ENCODE data around the gene PTPN21. TPM values are rescaled to one million over a fixed set of nuclear protein-coding genes. Genes with fewer than 3 reads are reported as not detected.
"Not testable (repeated sequence)": the region's sequence is repeated elsewhere in the genome, so short reads cannot be mapped to it uniquely, and the experiment has no call there.

The PTPN21 gene
- total and polyA plus RNA-seq, 5 experiments from 2014 or later = not detected

- DNase-seq = no peak
- H3K27me3 Mint-ChIP-seq = peaks cover 17 to 39% (median 28%) of the 10 kb centered on the region in 5 donors
Measured at GRCh38 chr14:88550078-88550477, 4.7 kb downstream of the PTPN21 start.

DNA sequence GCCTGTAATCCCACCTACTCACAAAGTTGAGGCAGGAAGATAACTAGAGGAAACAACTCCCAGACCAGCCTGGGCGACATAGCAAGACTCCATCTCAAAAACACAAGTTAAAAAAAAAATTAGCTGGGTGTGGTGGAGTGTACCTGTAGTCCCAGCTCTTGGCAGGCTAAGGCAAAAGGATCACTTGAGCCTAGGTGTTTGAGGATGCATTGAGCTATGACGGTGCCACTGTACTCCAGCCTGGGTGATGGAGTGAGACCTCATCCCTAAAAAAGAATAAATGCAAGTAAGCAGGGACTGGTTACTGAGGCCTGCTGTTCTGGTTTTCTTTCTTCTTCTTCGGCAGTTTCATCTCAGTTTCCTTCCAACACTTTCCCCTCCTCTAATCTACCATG, 7.4 kb downstream of the PTPN21 start:
- no peaks in the 10 kb centered on the region for H3K36me3 Mint-ChIP-seq
- H3K4me1 Mint-ChIP-seq = peaks cover 0 to 11% (median 4%) of the 10 kb centered on the region in 4 donors
- no peaks in the 10 kb centered on the region for H3K9me3 Mint-ChIP-seq
- no peak for DNase-seq
- H3K4me3 Mint-ChIP-seq = no peak overlapping the region
- no peak for ATAC-seq
- peaks cover 9 to 26% (median 22%) of the 10 kb centered on the region in 5 donors for H3K27me3 Mint-ChIP-seq
- POLR2A ChIA-PET = no interaction called here
- no peak overlapping the region for H3K27ac Mint-ChIP-seq

More at GRCh38 chr14:88550078-88550477, 4.7 kb downstream of the PTPN21 start:
- H3K4me1 Mint-ChIP-seq = peaks cover 4 to 19% (median 13%) of the 10 kb centered on the region in 4 donors
- H3K27ac Mint-ChIP-seq = peak overlapping the region in 1 of 10 donors; percentile 18
- no peak overlapping the region for H3K4me3 Mint-ChIP-seq
- H3K9me3 Mint-ChIP-seq = peaks cover 0 to 4% (median 0%) of the 10 kb centered on the region in 9 donors
- H3K36me3 Mint-ChIP-seq = peaks cover 0 to 6% (median 0%) of the 10 kb centered on the region in 3 donors
- POLR2A ChIA-PET = no interaction called here
- no peak for ATAC-seq

DNA sequence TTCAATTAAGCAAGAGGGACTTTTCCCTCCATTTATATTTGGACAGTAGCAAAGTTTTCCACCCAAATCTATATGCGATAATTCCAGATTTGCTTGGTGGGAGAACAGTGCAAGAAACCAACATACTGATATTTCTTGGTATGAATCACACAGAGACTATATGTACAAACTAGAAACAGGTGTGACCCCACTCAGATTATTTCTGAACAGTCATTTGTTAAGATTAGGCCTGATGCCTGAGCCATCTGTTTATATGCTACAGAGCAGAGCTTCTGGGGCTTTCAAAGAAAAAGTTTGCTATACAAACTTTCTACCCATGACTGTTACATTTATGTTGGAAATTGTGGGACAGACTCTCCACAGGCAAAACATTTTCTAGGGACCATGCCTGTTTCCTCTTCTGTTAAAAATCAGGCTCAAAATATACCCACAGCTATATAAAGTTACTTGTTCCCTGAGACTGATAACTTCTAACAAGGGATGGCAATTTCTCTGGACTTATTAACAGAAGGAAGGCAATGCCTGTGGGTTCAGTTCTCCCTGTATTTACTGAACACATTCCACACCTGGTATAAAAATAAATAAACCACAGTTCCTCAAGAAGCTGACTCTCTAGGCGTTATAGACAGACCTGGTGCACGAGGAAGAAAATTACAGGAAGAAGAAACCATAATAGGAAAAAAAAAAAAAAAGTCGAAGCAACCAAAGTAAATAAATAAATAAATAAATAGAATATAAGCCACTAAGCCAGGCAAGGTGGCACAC, 8.0 kb downstream of the PTPN21 start:
- ATAC-seq (no peak), DNase-seq (no peak)
- Mint-ChIP-seq H3K4me1 (peaks cover 0 to 6% (median 2%) of the 10 kb centered on the region in 4 donors), H3K36me3 (no peaks in the 10 kb centered on the region), H3K9me3 (no peaks in the 10 kb centered on the region), H3K4me3 (no peak overlapping the region), H3K27ac (no peak overlapping the region), H3K27me3 (peaks cover 6 to 21% (median 16%) of the 10 kb centered on the region in 5 donors)
- POLR2A ChIA-PET = no interaction called here

DNA sequence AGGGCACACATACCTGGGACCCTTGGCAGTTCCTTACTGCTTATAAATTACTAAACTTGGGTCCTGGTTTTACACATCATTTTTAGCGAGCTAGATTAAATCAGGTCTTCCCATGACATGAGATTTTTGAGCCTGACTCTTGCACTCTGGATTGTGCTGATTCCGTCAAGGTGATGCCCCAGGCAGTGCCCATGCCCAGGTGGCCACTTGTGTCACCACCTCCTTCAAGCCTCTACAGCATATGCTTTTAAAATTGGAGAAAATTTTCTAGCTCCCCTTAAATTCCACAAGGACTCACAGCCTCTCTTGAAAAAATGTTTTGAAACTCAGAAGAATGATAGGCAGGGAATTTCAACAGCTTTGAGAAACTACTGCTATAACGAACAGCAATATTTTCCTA, 9.6 kb downstream of the PTPN21 start:
- Mint-ChIP-seq H3K36me3 (no peaks in the 10 kb centered on the region), H3K4me1 (no peaks in the 10 kb centered on the region), H3K27me3 (peaks cover 3 to 17% (median 11%) of the 10 kb centered on the region in 5 donors), H3K4me3 (no peak overlapping the region), H3K9me3 (no peaks in the 10 kb centered on the region), H3K27ac (peak overlapping the region in 1 of 10 donors; percentile 53)
- no peak for ATAC-seq
- POLR2A ChIA-PET = no interaction called here
- no peak for DNase-seq

GRCh38 chr14:88542857-88543795, 11.7 kb downstream of the PTPN21 start:
- DNase-seq = no peak

DNA sequence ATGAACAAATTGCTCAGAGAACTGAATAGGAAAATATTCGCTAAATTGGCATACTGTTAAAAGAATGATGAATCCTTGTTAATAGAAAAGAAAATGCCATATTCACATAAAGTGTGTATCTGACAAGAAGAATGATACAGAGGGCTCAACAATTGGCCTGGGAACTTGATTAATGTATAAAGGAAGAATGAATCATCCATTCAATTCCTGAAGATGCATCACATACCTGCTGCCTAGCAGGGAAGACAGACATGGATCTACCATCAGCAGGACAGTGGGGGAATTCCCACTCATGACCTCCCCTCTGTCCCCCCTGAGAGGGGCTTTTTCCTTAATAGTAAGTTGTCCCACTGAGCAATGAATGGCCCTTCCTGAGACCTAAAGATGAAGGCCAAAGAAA, 13.5 kb downstream of the PTPN21 start:
- no peak for DNase-seq
- peaks cover 4 to 26% (median 10%) of the 10 kb centered on the region in 5 donors for H3K27me3 Mint-ChIP-seq
- no peaks in the 10 kb centered on the region for H3K9me3 Mint-ChIP-seq
- H3K27ac Mint-ChIP-seq = no peak overlapping the region
- ATAC-seq = no peak
- H3K4me3 Mint-ChIP-seq = no peak overlapping the region
- H3K36me3 Mint-ChIP-seq = no peaks in the 10 kb centered on the region
- H3K4me1 Mint-ChIP-seq = no peaks in the 10 kb centered on the region
- POLR2A ChIA-PET = no interaction called here

More at GRCh38 chr14:88542857-88543795, 11.7 kb downstream of the PTPN21 start:
- POLR2A ChIA-PET = no interaction called here
- Mint-ChIP-seq H3K4me3 (no peak overlapping the region), H3K9me3 (no peaks in the 10 kb centered on the region), H3K4me1 (no peaks in the 10 kb centered on the region), H3K27me3 (peaks cover 4 to 26% (median 14%) of the 10 kb centered on the region in 5 donors), H3K36me3 (no peaks in the 10 kb centered on the region), H3K27ac (no peak overlapping the region)
- no peak for ATAC-seq

- no peaks in the 10 kb centered on the region for H3K36me3 Mint-ChIP-seq
- POLR2A ChIA-PET = no interaction called here
- DNase-seq = no peak
- peaks cover 4 to 17% (median 5%) of the 10 kb centered on the region in 5 donors for H3K27me3 Mint-ChIP-seq
- ATAC-seq = no peak
- no peak overlapping the region for H3K4me3 Mint-ChIP-seq
- H3K4me1 Mint-ChIP-seq = no peaks in the 10 kb centered on the region
- no peak overlapping the region for H3K27ac Mint-ChIP-seq
- H3K9me3 Mint-ChIP-seq = peaks cover 0 to 2% (median under 1%) of the 10 kb centered on the region in 9 donors
Measured at GRCh38 chr14:88535813-88536212, 19.0 kb downstream of the PTPN21 start.

DNA sequence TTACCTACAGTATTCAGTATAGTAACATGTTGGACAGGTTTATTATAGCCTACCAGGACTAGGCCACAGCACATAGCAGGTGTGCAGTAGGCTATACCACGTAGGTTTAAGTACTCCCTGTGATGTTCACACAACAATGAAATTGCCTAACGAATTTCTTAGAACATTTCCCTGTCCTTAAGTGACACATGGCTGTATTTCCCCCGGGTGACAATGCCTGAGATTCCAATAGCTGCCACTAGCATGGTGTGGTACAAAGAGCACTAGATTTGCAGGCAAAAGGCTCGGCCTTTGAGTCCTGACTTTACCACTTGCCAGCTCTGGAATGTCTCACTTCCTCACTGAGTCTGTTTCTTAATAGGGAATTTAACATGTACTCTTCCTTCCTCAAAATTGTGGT, 19.7 kb downstream of the PTPN21 start:
- no peak overlapping the region for H3K27ac Mint-ChIP-seq
- no peaks in the 10 kb centered on the region for H3K4me1 Mint-ChIP-seq
- ATAC-seq (no peak), DNase-seq (no peak)
- H3K36me3 Mint-ChIP-seq = peaks cover 0 to 4% (median 3%) of the 10 kb centered on the region in 3 donors
- H3K27me3 Mint-ChIP-seq = peaks cover 4 to 14% (median 11%) of the 10 kb centered on the region in 5 donors
- H3K9me3 Mint-ChIP-seq = peaks cover 0 to 9% (median 7%) of the 10 kb centered on the region in 9 donors
- POLR2A ChIA-PET = no interaction called here
- no peak overlapping the region for H3K4me3 Mint-ChIP-seq

DNA sequence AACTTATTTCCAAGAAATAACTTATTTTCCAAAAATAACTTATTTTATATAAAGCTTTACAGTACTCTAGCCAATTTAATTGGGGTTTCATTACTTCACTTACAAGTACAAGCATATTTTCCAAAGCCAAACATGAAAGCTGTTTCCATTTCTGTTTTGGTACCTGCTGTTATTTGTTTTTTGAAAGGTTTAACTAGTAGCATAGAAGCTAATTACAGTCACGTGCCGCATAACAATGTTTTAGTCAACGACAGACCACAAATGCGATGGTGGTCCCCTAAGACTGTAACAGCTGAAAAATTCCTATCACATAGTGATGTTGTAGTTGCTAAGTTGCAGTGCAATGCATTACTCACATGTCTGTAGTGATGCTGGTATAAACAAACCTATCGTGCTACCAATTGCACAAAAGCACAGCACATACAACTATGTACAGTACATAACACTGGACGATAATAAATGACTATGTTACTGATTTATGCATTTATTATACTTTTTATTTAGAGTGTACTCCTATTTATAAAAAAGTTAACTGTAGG, 21.7 kb downstream of the PTPN21 start:
- H3K27me3 Mint-ChIP-seq = peaks cover under 1 to 25% (median 9%) of the 10 kb centered on the region in 5 donors
- H3K36me3 Mint-ChIP-seq = peaks cover 0 to 18% (median 9%) of the 10 kb centered on the region in 3 donors
- H3K9me3 Mint-ChIP-seq = peaks cover 0 to 26% (median 21%) of the 10 kb centered on the region in 9 donors
- DNase-seq = no peak
- ATAC-seq = no peak
- no peak overlapping the region for H3K4me3 Mint-ChIP-seq
- no peak overlapping the region for H3K27ac Mint-ChIP-seq
- POLR2A ChIA-PET = no interaction called here
- no peaks in the 10 kb centered on the region for H3K4me1 Mint-ChIP-seq

- Mint-ChIP-seq H3K9me3 (peaks cover 0 to 30% (median 23%) of the 10 kb centered on the region in 9 donors), H3K27me3 (peaks cover 10 to 41% (median 20%) of the 10 kb centered on the region in 5 donors), H3K36me3 (peaks cover 0 to 18% (median 9%) of the 10 kb centered on the region in 3 donors)
- H3K4me1 Mint-ChIP-seq, ATAC-seq, POLR2A ChIA-PET, DNase-seq, H3K4me3 Mint-ChIP-seq, H3K27ac Mint-ChIP-seq: not testable (repeated sequence)
Measured at GRCh38 chr14:88529889-88530288, 24.9 kb downstream of the PTPN21 start.

DNA sequence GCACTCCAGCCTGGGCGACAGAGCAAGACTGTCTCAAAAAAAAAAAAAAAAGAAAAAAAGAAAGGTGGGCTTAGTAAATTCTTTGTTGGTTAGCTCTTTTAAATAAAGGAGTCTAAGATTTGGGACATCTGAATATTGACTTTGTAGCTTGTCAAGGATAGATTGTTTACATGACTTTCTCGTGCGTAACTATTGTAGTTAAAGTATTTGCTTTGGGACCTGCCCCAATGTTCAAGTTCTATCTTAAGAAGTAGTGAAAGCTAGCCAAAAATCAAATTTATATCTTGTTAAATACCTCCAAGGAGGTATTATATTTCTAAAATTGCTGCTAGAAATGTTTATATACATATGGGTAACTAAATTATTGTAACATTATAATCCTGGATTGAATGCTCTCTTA, 32.4 kb downstream of the PTPN21 start:
- ATAC-seq (no peak), DNase-seq (no peak)
- H3K4me1 Mint-ChIP-seq = no peaks in the 10 kb centered on the region
- no peak overlapping the region for H3K27ac Mint-ChIP-seq
- H3K9me3 Mint-ChIP-seq = peaks cover 0 to 14% (median 2%) of the 10 kb centered on the region in 9 donors
- H3K36me3 Mint-ChIP-seq = peaks cover 0 to 7% (median 2%) of the 10 kb centered on the region in 3 donors
- no peak overlapping the region for H3K4me3 Mint-ChIP-seq
- POLR2A ChIA-PET = no interaction called here
- peaks cover 8 to 31% (median 22%) of the 10 kb centered on the region in 5 donors for H3K27me3 Mint-ChIP-seq

DNA sequence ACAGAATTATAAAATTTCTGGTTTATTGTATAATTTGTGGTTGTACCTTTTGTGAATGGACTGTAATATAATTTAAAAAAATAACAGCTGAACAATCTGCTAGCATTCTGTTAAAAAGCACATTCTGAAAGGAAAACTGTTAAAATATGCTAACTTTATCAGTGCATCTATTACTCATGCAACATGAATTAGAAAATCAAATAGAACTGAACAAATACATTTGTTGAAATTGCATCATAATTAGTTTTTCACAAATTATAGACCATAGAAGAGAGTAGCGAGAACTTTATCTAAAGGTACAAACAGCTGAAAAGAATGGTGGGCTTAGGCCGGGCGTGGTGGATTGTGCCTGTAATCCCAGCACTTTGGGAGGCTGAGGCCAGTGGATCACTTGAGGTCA, 33.0 kb downstream of the PTPN21 start:
- H3K9me3 Mint-ChIP-seq = peaks cover 0 to 14% (median 2%) of the 10 kb centered on the region in 9 donors

More for the DNA sequence above, 33.0 kb downstream of the PTPN21 start:
- Mint-ChIP-seq H3K4me1 (no peaks in the 10 kb centered on the region), H3K27me3 (peaks cover 9 to 30% (median 20%) of the 10 kb centered on the region in 5 donors), H3K27ac (no peak overlapping the region), H3K4me3 (no peak overlapping the region), H3K36me3 (peaks cover 0 to 7% (median 2%) of the 10 kb centered on the region in 3 donors)
- POLR2A ChIA-PET = no interaction called here
- ATAC-seq (no peak), DNase-seq (no peak)
